Activated CD4-positive, alpha-beta T cell treated with anti-CD3 and anti-CD28 coated beads for 4 hours (primary cell): ENCODE measurements around the gene IGFLR1.

Source experiments
- DNase-seq, 2 donors: peaks; one replicate each; pipeline ENCODE4 v3.0.0-alpha.2; 2020

IGFLR1 gene, protein sequence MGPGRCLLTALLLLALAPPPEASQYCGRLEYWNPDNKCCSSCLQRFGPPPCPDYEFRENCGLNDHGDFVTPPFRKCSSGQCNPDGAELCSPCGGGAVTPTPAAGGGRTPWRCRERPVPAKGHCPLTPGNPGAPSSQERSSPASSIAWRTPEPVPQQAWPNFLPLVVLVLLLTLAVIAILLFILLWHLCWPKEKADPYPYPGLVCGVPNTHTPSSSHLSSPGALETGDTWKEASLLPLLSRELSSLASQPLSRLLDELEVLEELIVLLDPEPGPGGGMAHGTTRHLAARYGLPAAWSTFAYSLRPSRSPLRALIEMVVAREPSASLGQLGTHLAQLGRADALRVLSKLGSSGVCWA

DNA sequence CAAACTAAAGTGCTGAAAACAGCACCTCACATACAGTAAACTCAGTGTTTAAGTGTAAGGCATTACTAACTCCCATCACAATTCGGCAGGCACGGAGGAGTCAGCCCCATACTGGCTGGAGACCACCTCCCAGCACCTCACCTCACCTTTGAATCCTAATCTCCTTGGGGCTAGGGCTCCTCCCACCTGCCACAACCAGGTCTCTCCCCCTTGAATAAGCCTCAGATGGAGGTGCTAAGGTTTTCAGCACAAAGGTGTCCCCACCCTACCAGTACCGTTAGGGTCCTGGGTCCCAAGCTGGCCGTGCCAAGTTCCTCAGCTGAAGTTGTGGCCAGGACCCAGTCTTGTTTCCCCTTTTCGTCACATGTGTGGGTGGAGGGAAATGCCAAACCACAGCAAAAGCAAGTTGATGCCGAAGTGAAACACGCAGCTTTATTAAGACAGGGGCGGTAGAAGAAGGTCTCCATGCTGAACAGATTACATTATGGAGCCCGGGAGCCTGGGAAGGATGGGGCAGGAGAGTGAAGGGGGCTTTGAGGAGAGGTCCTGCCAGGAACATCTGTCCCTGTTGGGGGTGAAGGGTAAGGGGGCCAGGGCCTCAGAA lies at the start of gene IGFLR1:
TSS of gene IGFLR1 (minus strand) at position 332 of the 604 bp plus-strand sequence. CDS start 1,272 bp downstream, outside the sequence.
- DNase-seq = peak; percentile 67 to 76

DNA sequence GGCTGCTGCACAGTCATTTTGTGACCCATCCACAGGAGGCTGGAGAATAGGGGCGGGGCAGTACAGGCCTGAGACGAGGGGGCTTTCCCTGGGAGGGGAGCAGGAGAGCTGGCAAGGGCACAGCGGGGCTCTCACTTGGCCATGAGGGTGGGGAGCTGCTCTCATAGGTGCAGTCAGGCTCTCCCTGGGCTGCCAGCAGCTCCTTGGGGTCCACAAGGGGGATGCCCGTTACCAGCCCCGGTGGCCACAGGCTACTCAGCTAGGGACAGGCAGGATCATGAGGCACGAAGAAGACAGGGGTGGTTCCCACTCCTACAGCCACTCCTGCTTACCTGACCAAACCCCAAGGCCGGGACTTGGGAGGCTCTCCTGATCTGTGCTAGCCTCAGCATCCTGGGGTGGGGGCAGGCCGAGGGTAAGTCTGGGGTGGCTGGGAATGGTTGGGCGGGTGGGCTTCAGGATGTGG lies 49.6 kb upstream of the IGFLR1 start:
- no peak for DNase-seq

DNA sequence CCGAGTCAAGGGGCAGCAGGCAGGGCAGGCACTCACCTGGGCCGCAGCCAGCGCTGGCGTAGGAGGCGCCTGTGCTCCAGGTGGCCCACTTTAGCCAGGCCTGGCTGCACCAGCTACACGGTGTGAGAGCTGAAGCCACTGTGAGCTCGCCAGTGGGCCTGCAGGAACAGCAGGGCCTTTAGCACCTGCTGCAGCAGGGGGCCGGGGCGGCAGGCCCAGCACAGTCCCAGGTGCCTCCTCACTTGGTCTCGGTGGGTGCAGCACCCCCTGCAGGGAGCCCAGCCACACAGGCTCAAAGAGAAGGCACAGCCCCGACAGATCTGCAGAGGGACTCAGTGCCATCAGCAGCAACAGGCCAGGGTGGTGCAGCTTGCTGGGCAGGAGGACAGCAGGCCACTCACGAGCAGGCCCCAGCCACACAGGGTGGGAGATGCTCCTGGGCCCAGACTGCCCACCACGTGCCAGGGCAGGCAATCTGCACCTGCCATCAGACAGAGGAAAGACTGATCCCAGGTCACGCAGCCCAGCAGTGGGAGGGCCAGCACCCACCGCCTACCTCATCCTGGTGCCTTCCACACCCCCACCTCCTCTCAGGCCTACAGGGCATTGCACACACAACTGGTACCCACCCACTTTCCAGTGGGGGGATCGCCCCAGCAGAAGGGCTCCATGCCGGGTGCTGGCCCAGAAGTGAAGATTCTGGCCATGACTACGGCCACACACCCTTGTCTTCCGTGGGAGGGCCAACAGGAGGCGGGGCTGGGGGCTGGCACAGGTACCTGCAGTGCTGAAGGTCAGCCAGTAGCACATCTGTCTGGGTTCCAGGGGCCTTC lies 48.9 kb upstream of the IGFLR1 start:
- DNase-seq = no peak

DNA sequence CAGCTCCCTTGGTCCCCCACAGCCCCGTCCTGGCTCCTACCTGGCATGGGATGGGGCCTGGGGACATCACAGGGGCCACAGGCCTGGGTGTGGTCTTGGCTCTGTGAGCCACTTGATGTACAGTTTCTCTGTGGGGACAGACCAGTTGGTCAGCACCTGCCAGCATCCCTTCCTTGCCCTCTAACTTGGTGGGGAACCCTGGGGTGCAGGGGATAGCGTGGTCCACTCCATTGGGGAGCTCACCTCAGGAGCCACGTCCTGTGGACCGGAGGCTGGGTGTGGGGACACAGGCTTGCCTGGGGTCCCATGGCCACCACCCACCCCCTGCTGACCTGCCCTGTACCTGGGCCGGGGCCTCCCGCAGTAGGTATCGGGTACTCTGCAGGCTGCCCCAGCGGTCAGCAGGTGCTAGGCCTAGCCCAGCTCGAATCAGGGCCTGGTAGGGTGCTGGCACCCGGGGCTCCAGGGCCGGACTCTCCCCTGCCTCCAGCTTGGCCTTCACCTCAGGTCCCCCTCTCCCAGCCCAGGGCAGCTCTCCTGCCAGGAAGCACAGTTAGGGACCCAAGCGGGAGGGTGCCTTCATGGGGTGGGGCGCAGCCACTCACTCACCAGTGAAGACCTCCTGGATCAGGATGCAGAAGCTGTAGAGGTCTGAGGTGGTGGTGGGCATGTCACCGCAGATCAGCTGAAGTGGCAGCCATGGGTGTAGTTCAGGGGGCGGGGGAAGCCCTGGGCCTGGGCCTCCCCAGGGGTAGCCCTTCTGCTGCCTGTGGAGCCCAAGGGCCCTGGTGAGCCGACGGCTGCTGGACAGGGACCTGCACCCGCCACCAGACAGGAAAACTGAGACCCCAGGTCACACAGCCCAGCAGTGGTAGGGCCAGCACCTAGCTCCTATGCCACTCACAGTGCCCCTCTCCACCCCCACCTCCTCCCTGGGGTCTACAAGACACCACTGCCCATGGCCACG lies 48.0 kb upstream of the IGFLR1 start:
- DNase-seq = no peak

DNA sequence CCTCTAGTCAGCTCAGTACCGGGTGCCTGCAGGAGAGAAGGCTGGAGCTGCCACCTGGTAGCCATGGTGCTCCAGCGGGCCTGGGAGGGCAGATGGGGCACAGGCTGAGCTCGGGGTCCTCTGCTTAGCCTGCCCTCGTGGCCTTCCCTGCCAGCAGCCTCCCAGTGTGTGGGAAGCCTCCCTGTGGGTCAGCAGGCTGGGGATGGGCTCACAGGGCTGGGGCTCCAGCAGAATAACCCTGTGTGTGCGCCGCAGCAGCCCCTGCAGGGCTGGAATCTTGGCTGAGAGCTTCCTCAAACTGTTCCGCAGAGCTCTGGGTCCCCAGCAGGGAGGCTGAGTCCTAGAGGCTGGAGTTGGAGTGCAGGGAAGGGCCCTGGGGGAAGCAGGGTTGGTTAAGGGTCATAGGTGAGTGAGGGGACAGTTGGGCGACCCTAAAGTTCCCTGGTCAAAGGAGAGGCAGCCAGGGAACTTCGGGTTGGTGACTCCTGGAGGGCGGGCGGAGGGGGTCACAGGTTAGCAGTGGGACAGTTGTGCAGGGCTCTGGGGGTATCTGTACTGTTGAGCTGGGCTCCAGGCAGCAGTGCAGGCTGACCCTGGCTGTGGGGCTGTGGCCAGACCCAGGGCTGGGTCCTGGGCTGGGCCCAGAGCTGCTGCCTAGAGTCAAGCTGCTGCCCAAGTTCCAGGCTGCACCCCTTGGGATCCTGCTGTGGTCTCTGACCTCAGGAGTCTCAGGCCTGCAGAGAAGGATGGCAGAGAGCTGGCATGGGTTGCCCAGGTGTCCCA lies 47.1 kb upstream of the IGFLR1 start:
- DNase-seq = no peak

DNA sequence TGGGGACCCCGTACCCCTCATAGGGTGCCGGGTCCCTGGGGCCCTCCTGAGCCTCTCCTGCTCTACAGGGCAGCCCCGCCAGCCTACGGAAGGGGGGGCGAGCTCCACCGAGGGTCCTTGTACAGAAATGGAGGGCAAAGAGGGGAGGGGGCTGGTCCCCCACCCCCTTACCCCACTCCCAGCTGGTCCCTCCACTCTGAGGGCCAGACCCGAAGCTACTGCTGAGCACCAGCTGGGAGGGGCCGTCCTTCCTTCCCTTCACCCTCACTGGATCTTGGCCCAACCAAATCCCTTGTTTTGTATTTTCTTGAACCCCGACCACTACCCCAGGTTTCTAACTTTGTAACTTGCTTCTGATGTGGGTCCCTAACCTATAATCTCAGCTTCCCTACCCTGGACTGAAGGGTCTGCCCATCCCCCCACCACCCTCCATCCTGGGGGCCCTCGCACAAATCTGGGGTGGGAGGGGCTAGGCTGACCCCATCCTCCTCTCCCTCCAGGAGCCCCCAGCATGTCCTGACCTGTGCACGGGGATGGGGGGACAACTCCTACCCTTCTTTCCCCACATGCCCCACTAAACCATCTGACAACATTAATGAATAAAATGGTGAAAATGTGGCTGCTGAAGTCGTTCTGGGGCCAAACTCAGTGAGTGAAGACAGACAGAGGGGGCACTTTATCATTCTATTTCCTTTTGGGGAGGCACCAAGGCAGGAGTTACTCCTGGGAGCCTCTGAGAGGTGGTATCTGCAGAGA lies 46.1 kb upstream of the IGFLR1 start:
- no peak for DNase-seq

DNA sequence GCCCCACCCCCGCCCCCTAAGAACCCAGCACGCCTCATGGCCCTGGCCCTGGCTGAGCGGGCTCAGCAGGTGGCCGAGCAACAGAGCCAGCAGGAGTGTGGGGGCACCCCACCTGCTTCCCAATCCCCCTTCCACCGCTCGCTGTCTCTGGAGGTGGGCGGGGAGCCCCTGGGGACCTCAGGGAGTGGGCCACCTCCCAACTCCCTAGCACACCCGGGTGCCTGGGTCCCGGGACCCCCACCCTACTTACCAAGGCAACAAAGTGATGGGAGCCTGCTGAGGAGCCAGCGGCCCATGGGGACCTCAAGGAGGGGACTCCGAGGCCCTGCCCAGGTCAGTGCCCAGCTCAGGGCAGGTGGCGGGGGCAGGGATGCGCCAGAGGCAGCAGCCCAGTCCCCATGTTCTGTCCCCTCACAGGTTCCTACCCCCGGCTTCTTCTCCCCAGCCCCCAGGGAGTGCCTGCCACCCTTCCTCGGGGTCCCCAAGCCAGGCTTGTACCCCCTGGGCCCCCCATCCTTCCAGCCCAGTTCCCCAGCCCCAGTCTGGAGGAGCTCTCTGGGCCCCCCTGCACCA lies 45.1 kb upstream of the IGFLR1 start:
- no peak for DNase-seq

DNA sequence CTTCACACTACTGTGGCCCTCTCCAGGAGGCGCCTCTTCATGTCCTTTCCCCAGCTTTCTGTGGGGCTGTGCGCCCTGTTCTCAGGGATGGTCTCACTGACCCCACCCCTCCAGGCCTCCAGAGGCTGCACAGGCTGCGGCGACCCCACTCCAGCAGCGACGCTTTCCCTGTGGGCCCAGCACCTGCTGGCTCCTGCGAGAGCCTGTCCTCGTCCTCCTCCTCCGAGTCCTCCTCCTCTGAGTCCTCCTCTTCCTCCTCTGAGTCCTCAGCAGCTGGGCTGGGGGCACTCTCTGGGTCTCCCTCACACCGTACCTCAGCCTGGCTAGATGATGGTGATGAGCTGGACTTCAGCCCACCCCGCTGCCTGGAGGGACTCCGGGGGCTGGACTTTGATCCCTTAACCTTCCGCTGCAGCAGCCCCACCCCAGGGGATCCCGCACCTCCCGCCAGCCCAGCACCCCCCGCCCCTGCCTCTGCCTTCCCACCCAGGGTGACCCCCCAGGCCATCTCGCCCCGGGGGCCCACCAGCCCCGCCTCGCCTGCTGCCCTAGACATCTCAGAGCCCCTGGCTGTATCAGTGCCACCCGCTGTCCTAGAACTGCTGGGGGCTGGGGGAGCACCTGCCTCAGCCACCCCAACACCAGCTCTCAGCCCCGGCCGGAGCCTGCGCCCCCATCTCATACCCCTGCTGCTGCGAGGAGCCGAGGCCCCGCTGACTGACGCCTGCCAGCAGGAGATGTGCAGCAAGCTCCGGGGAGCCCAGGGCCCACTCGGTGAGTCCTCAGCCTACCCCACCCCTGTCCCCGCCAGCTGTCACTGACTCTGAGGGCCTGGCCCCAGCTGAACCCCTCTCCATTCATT lies 44.3 kb upstream of the IGFLR1 start:
- DNase-seq = no peak

DNA sequence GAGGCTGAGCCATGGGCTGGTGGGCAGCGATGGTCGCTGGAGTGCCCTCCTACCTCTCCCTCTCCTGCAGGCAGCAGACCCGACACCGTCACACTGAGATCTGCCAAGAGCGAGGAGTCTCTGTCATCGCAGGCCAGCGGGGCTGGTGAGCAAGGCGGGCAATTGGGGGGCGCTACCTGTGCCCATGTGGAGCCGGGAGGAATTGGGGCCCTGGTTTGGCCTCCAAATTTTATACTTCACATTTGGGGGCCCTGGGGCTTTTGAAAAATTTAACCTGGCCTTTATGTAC lies 43.0 kb upstream of the IGFLR1 start:
- no peak for DNase-seq

DNA sequence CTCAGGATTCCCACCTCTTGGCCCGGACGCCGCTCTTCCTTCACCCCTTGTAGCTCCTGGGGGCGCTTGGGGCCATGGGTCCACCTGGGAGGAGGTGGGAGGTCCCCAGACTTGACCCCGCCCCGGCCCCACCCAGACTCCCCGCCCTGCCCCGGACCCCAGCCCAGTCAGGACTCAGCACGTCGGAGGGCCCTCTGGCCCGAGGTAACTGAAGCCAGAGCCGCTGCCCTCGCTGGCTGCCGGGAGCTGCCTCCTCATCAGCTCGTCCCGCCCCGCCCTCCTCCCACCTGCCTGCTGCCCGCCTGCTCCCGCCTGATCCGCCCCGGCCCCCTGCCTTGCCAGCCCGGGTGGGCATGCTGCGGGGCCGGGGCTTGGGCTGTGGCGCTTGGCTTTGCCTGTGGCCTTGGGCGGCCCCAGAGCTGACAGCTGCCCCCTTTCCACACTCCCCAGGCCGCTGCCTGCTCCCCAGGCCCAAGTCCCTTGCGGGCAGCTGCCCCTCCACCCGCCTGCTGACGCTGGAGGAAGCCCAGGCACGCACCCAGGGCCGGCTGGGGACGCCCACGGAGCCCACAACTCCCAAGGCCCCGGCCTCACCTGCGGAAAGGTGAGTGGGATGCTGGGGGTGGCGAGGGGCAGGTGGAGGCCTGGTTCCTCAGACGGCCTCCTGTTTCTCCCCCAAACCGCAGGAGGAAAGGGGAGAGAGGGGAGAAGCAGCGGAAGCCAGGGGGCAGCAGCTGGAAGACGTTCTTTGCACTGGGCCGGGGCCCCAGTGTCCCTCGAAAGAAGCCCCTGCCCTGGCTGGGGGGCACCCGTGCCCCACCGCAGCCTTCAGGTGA lies 42.5 kb upstream of the IGFLR1 start:
- no peak for DNase-seq

DNA sequence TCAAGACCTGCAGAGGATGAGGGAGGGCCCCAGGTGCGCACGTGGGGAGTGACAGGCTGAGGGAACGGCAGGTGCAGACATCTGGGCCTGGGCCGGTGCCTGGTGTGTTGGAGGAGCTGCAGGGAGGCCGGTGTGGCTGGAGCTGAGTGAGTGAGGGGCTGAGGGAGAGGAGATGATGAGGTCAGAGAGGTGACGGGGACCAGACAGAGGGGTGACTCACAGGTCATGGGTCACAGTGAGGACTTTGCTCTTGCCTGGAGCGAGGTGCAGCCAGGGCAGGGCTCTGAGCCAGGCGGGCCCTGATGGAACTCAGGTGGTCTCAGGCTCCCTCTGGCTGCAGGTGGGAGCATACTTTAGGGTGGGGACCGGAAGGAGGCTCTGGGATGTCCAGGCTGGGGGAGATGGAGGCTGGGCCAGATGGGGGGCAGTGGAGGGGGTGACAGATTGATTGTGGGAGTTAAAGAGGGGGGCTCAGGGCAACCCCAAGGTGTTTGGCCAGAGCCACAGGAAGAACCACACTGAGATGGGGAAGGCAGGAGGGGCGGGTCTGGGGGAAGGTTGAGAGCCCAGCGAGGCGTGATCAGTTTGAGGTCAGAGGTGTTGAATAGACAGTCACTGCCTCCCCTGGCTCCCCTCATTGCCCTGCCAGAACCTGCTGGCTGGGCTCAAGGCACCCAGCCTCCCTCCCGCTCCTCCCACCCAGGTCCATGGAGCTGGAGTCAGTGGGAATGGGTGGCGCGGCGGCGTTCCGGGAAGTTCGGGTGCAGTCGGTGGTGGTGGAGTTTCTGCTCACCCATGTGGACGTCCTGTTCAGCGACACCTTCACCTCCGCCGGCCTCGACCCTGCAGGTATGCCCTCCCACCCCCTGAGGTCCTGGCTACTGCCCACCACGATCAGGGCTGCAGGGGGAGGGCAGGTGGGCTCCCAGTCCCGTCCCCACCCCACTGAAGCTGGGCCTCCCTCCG lies 41.5 kb upstream of the IGFLR1 start:
- DNase-seq = no peak

DNA sequence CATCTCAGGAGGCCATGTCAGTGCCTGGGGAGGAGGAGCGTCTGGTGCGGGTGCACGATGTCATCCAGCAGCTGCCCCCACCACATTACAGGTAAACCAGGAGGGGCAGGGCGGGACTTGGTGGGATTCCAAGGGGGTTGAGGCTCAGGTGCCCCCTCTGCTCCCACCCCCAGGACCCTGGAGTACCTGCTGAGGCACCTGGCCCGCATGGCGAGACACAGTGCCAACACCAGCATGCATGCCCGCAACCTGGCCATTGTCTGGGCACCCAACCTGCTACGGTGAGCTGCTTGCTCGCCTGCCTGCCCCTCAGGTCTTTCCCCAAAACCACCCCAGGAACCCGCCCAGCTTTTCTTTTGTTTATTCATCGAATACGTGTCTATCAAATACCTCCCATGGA lies 40.3 kb upstream of the IGFLR1 start:
- no peak for DNase-seq

DNA sequence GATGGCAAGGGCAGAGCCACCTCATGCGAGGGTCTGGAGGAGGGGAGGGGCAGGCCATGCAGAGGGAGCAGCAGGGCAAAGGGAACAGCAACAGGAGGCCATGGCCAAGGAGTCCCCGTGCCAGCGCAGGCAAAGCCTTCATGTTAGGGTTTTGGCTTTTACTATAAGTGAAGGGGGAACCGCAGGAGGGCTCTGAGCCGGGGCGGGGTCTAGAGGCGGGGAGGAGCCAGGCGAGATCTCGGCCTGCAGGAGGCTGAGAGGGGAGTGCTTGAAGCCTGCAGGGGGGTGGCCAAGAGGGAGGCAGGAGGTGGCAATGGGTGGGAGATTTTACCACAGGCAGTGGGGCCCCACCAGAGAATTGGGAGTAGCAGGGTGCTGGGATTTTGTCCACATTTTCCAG lies 39.4 kb upstream of the IGFLR1 start:
- no peak for DNase-seq

DNA sequence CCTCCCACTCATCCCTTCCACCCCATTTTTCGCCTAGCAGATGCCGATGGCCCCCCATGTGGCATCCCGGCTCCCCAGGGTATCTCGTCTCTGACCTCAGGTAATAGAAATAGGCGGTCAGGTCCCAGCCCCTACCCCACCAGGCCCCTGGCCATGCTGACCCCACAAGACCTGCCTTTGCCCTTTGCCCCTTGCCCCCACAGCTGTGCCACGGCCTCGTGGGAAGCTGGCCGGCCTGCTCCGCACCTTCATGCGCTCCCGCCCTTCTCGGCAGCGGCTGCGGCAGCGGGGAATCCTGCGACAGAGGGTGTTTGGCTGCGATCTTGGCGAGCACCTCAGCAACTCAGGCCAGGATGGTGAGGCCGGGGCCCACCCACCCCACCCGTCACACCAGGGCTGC lies 38.5 kb upstream of the IGFLR1 start:
- no peak for DNase-seq

DNA sequence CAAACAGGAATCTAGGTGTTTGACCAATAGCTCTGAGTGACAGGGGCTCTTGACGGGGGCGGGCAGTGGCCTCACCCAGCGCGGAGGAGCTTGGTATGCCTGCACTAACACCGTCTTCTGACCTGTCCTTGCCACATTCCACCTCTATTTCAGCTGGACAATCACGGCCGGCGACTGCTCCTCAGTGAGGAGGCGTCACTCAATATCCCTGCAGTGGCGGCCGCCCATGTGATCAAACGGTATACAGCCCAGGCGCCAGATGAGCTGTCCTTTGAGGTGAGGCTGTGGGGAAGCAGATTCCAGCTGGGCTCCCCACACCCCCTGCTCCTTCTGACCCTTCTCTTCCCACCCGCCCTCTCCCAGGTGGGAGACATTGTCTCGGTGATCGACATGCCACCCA lies 37.8 kb upstream of the IGFLR1 start:
- DNase-seq = no peak

DNA sequence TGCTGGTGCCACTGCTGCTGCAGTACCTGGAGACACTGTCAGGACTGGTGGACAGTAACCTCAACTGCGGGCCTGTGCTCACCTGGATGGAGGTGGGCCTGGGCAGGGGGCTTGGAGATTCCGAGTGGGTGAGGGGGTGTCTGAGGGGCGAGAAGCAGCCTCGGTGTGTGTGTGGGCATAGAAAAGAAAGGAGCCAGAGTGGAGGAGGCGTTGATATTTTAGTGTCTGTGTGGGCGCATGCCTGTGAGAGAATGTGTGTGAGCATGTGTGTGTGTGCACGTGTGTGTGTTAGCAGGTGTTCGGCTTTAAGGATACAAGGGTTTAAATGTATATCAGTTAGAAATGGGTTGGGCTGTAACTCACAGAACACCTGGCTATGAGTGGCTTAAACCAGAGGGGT lies 36.8 kb upstream of the IGFLR1 start:
- DNase-seq = no peak

DNA sequence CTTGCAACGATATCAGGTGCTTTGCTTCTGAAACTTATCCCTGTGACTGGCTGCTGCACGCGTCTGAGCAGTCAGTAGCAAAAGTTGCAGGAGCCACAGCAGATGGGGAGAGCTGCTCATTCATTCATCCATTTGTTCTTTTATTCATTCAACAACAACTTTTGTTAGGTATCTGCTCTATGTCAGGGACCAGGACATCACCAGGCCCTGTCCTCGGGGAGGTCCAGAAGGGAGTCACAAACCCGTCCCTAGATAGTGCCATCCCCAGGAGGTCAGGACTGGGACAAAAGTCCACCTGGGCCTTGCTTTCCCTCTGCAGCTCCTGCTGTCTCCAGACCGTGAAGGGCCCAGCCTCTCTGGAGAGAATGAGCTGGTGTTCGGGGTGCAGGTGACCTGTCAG lies 35.7 kb upstream of the IGFLR1 start:
- no peak for DNase-seq
